ENCODE results near the gene NEUROD1.

NEUROD1 gene

DNA sequence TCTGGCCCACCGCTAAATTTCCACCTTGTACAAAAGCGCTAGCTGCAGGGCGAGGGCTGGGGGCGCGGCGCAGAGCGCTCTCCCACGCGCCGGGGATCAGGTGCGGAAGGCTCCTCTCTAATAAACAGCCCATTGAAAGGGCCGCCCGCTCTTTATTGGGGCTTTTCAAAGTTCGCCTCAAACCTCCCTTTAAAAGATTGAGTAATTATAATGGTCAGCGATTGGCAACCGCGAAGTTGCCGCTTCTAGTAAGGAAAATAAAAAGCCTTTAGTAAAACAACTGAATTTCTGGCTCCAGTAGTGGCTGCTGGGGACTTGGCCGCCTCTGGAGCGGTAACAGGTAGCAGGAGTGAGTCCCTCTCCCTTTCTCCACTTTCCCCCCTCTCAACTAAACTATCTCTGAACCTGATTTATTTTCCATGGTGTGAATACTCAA lies 755 bp downstream of the NEUROD1 start:
- no peak for DNase-seq

DNA sequence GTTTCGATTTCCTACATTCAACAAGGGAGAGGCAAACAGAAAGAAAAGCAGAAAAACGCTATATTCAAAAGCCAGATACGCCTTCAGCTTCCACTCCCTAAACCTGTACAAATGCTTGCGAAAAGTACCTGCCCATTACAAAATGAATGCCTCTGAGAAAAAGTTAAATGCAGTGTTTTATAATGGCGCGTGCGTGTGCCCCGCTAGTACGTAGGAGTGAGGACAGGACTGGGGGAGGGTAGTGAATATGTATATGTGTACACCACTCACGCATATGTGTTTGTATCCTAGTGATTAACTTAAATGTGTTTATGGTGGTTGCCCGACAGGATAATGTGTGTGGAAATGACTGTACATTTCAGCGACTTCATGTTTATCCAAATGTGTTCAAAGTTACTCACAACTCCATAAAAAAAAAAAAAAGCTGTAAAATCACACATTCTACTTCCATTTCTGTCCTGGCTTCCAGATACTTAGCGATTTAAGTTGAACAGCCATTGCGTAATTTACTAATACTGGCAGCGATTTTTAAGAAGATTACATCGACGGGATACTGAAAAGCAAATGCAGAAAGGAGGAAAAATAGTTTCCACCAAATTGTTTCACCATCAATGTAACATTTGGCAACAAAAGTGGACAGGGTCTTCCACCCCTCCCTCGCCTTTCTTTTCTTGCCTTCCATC lies 1.3 kb downstream of the NEUROD1 start:
- no peak for DNase-seq

DNA sequence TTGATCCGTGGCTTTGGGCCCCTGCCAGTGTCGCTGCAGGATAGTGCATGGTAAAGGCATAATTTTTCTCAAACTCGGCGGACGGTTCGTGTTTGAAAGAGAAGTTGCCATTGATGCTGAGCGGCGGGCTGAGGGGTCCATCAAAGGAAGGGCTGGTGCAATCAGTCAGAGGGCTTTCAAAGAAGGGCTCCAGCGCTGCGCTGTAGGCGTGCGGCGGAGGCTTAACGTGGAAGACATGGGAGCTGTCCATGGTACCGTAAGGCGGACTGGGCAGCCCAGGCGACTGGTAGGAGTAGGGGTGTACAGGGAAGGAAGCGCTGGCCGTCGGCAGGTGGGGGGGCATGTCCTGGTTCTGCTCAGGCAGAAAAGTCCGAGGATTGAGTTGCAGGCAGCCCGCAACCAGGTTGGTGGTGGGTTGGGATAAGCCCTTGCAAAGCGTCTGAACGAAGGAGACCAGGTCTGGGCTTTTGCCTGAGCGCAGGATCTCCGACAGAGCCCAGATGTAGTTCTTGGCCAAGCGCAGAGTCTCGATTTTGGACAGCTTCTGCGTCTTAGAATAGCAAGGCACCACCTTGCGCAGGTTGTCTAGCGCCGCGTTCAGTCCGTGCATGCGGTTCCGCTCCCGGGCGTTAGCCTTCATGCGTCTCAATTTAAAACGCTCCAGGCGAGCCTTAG lies 2.3 kb downstream of the NEUROD1 start:
- peak in 1 of 2 donors; percentile 33 for DNase-seq

GRCh38 chr2:181675254-181675653 lies 5.1 kb downstream of the NEUROD1 start:
- DNase-seq: no peak

- no peak for DNase-seq
Observed at GRCh38 chr2:181674461-181674860, 5.9 kb downstream of the NEUROD1 start.

GRCh38 chr2:181673173-181673572 lies 7.1 kb downstream of the NEUROD1 start:
- DNase-seq: no peak

- DNase-seq: no peak
Observed at GRCh38 chr2:181672255-181673008, 7.9 kb downstream of the NEUROD1 start.

GRCh38 chr2:181670632-181671031 lies 9.7 kb downstream of the NEUROD1 start:
- no peak for DNase-seq

GRCh38 chr2:181667234-181667633 lies 13.1 kb downstream of the NEUROD1 start:
- DNase-seq: no peak

GRCh38 chr2:181662287-181662686 lies 18.0 kb downstream of the NEUROD1 start:
- no peak for DNase-seq

DNA sequence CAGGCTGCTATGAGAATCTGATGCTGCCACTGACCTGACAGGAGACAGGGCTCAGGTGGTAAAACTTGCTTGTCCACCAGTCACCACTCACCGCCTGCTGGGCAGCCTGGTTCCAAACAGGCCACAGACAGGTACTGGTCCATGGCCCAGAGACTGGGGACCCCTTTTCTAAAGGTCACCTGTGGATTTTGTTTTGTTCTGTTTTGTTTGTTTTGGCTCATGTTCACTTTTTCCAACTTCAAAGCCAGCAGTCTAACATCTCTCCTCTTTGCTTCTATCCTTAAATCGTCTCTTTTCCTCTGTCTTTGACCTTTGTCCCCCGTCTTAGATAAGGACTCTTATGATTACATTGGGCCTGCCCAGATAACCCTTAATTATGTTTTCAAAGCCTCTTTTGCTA lies 20.1 kb downstream of the NEUROD1 start:
- DNase-seq: no peak

GRCh38 chr2:181658444-181658843 lies 21.9 kb downstream of the NEUROD1 start:
- DNase-seq: no peak

DNA sequence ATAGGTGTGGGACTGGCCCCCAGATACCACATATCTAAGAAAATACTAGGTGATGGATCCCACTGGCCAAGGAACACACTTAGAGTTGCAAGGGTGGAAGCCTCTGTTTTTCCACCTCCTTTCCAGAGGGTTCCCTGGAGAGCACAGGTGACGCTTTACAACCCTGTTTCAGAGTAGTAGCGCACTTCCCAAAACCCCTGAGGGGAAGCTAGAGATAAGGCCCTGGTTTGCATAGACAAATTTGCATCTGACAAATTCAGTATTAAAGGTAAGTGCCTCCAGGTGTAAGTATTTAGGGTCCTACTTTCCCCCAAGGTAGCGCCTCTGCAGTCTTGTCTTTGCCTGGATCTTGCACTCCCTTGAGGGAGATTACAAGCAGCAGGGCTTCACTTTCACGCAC lies 22.9 kb downstream of the NEUROD1 start:
- DNase-seq: no peak

DNA sequence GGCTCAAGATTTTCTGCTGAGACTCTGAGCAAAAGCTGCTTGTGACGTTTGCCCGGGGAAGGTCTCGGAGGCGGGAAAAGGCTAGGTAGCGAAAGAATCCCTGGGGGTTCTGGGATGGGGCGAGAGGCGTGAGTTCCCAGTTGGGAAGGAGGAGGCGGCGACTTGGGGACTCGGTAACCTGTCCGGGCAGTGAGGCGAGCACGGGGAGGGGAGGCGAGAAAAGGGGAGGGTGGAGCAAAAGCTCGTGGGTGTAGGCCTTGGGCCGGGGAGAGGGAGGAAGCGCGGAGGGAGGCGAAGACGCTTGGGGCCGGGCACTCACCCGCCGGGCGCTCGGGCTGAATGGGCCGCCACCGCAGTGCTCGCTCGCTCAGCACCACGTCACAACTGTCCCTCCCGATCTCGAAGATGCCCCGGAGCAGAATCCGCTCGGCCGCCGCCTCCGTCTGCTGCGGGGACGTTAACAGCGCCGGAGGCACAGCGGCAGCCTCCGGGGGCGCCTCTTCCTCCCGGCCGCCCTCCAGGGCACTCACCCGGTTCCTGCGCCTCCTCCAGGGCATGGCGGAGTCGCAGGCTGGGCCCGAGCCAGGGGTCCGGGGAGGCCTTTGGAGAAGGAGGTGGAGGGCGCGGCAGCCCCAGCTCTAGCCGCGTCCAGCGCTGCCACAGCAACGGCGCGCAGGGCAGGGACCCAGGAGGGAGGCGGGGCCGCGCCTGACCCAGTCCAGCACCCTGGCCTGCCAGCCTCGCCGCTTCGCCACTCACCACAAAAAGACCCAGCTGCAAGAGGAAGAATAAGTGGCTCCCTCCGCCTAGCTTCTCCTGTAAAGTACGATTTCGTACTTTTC lies 23.6 kb downstream of the NEUROD1 start, which contains the start of gene CERKL:
CERKL (minus strand) TSS at position 656 of the 842 bp plus-strand sequence; CDS start at position 557, 99 bp downstream.
- DNase-seq: no peak

- no peak for DNase-seq
Observed at GRCh38 chr2:181655519-181655918, 24.8 kb downstream of the NEUROD1 start.

DNA sequence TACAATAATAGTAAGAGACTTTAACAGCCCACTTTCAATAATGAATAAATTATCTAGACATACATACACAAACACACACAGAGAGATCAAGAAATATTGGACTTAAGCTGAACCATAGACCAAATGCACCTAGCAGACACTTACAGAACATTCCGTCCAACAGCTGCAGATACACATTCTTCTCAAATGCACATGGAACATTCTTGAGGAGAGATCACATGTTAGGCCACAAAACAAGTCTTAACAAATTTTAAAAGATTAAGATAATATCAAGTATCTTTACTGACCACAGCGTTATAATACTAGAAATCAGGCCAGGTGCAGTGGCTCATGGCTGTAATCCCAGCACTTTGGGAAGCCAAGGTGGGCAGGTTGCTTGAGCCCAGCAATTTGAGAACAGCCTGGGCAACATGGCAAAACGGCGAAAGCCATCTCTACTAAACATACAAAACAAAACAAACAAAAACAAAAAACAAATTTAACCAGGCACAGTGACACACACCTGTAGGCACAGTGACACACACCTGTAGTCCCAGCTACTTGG lies 30.8 kb downstream of the NEUROD1 start:
- DNase-seq: no peak

DNA sequence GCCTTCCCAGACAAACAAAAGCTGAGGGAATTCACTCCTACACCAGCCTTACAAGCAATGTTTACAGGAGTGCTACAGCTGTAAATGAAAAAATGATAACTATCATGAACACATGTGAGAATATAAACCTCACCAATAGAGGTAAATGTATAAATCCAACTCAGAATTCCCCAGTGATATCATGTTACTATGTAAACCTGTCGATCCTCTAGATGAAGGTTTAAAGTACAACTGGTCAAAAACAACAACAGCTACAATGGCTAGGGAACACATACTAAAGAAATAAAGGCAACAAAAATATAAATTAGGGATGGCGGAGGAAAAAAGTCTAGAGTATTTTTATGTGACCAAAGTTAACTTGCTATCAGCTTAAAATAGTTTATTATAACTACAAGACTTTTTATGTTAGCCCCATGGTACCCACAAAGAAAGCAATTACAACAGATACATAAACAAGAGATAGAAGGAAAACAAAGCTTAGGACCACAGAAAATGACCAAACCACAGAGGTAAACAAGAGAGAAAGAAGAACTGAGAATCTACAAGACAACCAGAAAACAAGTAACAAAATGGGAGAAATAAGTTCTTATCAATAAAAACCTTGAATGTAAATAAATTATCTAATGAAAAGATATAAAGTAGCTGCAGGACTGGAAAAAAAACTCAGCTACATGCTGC lies 31.7 kb downstream of the NEUROD1 start:
- DNase-seq: no peak

GRCh38 chr2:181646415-181646987 lies 33.8 kb downstream of the NEUROD1 start:
- no peak for DNase-seq

- no peak for DNase-seq
Observed at GRCh38 chr2:181643151-181643550, 37.2 kb downstream of the NEUROD1 start.

DNA sequence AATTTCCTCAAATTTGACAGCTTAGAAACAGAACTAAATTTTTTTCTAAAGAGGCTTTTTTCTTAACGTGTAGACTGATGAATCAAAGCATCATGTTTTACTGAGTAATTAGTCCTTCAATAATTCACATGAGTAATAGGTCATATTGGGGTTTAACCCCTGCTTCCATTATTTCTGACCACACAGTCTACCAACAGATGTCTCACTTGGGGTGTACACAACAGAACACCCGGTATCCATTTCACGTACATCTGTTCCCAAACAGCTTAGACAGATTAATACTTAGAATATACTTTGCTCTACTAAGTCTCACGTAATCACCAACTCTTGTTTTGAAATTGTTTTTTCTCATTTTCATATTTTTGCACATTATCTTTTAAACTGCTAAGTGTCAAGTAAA lies 38.2 kb downstream of the NEUROD1 start:
- DNase-seq: no peak

- DNase-seq: no peak
Observed at GRCh38 chr2:181639686-181640085, 40.6 kb downstream of the NEUROD1 start.
